Pericardium fibroblast (primary cell): ENCODE data around the gene LARGE2. TPM values are rescaled to one million over a fixed set of nuclear protein-coding genes. Genes with fewer than 3 reads are reported as not detected.

Experiments used
- total RNA-seq: library from RNA; depleted of rRNA; stranded (reverse); fragments of >200 nt; gene quantifications from 2 replicates; pipeline ENCODE4 v1.2.3, GENCODE V29; 2015

LARGE2 gene
- total RNA-seq, result not detected in 2 replicates

DNA sequence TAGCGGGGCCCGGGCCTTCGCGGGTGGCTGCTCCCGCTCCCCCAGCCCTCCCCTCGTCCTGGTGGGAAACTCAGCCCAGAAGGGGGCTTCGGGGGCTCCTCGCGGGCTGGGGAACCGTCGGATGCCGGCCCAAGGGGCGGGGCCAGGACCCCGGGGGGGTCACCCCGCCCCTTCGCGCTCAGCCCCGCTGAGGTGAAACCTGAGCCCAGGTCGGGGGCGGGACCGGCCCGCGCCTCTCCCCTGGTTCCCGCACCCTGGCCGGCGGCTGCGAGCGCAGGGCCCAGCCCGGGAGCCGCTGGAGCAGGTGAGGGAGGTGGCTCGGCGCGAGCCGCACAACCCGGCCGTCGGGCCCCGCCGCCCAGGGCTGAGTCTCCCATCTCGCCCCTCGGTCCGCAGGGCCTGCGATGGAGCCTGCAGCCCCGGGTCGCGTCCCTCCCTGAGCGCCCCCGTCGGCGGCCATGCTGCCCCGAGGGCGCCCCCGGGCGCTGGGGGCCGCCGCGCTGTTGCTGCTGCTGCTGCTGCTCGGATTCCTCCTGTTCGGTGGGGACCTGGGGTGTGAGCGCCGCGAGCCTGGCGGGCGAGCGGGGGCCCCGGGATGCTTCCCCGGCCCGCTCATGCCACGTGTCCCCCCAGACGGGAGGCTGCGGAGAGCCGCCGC is at the start of gene LARGE2:
Gene LARGE2 (plus strand): TSS at position 232 of the 658 bp plus-strand sequence. CDS start 227 bp downstream, at position 459.

DNA sequence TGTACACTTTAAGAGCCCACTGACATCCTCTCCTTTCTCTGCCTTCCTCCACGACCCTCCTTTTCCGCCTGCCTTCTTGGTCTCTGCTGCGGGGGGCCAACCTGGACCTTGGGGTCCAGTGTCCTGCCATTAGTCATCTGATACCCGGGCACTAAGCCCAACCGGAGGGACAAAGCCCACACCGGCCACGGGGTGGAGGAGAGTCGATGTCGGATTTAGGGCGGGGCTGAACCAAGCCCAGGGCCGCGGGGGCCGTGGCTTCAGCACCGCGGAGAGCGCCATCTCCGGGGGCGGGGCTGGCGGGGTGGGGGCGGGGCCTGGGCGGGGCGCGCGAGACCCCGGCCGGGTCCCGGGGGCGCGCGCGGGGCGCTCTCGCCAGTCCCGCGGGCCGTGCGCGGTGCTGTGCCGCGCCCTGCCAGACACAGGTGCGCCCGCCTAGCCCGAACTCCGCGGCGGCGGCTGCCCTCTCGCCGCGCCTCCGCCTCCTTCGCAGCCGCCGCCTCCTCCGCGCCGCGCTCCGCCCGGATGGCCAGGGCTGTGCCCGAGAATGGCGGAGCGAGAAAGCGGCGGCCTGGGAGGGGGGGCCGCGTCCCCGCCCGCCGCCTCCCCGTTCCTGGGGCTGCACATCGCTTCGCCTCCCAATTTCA is 37.1 kb upstream of the LARGE2 start, which contains the start of gene MAPK8IP1:
Gene MAPK8IP1 (plus strand): TSS at position 378 of the 647 bp plus-strand sequence. CDS start 170 bp downstream, at position 548.

GRCh38 chr11:45906965-45907611 is 15.4 kb upstream of the LARGE2 start, which contains the start of gene FREY1:
Gene FREY1, minus strand, starts transcription at chr11:45907271. Its CDS starts 26 bp downstream, at chr11:45907245.

DNA sequence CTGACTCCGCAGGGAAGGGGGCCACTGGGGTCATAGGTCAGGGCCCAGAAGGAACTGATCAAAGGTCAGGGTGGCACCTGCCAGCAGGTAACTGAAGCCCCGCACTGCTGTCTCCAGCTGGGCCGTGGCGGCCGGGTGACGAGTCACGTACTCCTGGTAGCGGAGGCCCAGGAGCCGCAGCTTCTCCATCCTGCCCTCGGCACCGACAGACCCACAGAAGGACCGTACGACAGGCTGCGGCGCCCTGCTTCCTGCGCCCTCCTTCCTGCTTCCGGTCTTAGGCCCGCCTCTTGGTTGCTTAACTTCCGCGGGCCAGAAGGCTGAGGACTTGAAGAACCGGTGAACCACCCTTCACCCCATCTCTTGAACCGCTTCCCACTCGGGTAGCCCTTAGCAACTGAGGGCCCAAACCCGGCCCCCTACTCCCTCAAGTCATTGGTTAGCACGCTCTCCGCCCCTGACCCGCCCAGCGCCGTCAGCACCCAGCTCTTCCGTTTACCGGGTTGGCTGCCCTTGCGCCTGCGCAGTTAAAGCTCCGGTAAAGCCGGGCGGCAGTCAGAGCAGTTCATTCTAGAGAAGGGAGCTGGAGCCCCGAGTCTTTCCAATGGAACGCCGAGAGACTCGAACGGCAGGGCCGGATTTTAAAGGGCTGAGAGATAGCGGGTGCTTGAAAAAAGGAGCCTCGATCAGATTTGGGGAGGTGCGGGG is 4.7 kb upstream of the LARGE2 start, which contains the start of gene PEX16:
Gene PEX16 (minus strand): TSS at position 255 of the 708 bp plus-strand sequence. CDS start 66 bp downstream, at position 189.

Other genes with a start within 250 kb of the LARGE2 start
- gene SLC35C1, start 117.5 kb upstream of the LARGE2 start, total RNA-seq, result 13.8 and 32.9 TPM in 2 replicates
- 7.1 and 14.1 TPM in 2 replicates for gene CRY2, start 75.2 kb upstream of the LARGE2 start, total RNA-seq
- gene MAPK8IP1, start 37.0 kb upstream of the LARGE2 start, total RNA-seq, result 8.6 and 10.0 TPM in 2 replicates
- 0.23 TPM in 1 of 2 replicates, not detected in the other for gene FREY1, start 15.4 kb upstream of the LARGE2 start, total RNA-seq
- gene PEX16, start 4.8 kb upstream of the LARGE2 start, total RNA-seq, result 25.1 and 26.2 TPM in 2 replicates
- gene PHF21A, start 198.8 kb downstream of the LARGE2 start, total RNA-seq, result 13.8 and 18.6 TPM in 2 replicates